CD4-positive, alpha-beta T cell (primary cell): ENCODE results near the gene F8. TPM values are rescaled to one million over a fixed set of nuclear protein-coding genes. Genes with fewer than 3 reads are reported as not detected.

ENCODE experiments used
- ATAC-seq: fragments of 200-7000 bp; cut with Tn5 transposase; one replicate; pipeline ENCODE4 v1.10.0; 2022; ENCODE audit warnings: mild to moderate bottlenecking; ENCODE audit not compliant: poor library complexity
- CTCF ChIA-PET: fragments of 350-600 bp; sonication (Branson Sonifier 250); formaldehyde crosslinking; loops from one replicate; lab custom pipeline; 2021; ENCODE audit warnings: antibody characterized with exemption, inconsistent platforms; lab: Charles Lee
- POLR2A ChIA-PET: fragments of 350-600 bp; sonication (Branson Sonifier 250); formaldehyde crosslinking; loops from one replicate; lab custom pipeline; 2021; ENCODE audit warnings: antibody characterized with exemption, inconsistent platforms; lab: Charles Lee
- DNase-seq, 14 experiments: peaks; one replicate each; pipeline ENCODE4 v3.0.0-alpha.2; 2013 to 2020; ENCODE audit warnings: mixed read lengths in 2 of 14
- H3K27ac ChIP-seq, 2 donors: one replicate each; pipeline versions ENCODE4 v1.5.1 to v1.7.0; 2013; ENCODE audit warnings: low read length in 2 of 2, low read depth in 1 of 2, mild to moderate bottlenecking in 1 of 2
- H3K27me3 ChIP-seq, 2 experiments: 1 replicate in 1 of 2; 2 replicates in 1 of 2; pipeline versions ENCODE4 v1.6.1 to v1.7.0; 2013; ENCODE audit warnings: low read length in 2 of 2, control low read depth in 1 of 2, mild to moderate bottlenecking in 1 of 2, moderate library complexity in 1 of 2; ENCODE audit not compliant: insufficient read depth in 2 of 2, control insufficient read depth in 1 of 2
- H3K36me3 ChIP-seq: one replicate; pipeline ENCODE4 v1.6.1; 2013; ENCODE audit warnings: low read length, control low read depth; ENCODE audit not compliant: insufficient read depth
- H3K4me1 ChIP-seq: one replicate; pipeline ENCODE4 v1.6.1; 2013; ENCODE audit warnings: low read length, control low read depth; ENCODE audit not compliant: insufficient read depth
- H3K4me3 ChIP-seq: one replicate; pipeline ENCODE4 v1.5.1; 2013; ENCODE audit warnings: mild to moderate bottlenecking, low read length, moderate library complexity
- H3K9me3 ChIP-seq, 2 experiments: 1 replicate in 1 of 2; 2 replicates in 1 of 2; pipeline versions ENCODE4 v1.6.1 to v1.7.0; 2013; ENCODE audit warnings: low read length in 2 of 2, mild to moderate bottlenecking in 2 of 2, control low read depth in 1 of 2, moderate library complexity in 1 of 2; ENCODE audit not compliant: control insufficient read depth in 1 of 2, insufficient read depth in 1 of 2
- H3K27ac Mint-ChIP-seq: one replicate; pipeline ENCODE4 v1.8.0; 2020; ENCODE audit warnings: mixed read lengths
- H3K27me3 Mint-ChIP-seq: one replicate; pipeline ENCODE4 v1.8.0; 2021; ENCODE audit warnings: mixed read lengths
- H3K36me3 Mint-ChIP-seq: one replicate; pipeline ENCODE4 v1.8.0; 2021; ENCODE audit warnings: low read depth, mixed read lengths
- H3K4me1 Mint-ChIP-seq: one replicate; pipeline ENCODE4 v1.8.0; 2021; ENCODE audit warnings: low read depth, mixed read lengths
- H3K4me3 Mint-ChIP-seq: one replicate; pipeline ENCODE4 v1.8.0; 2020; ENCODE audit warnings: mild to moderate bottlenecking, mixed read lengths
- H3K9me3 Mint-ChIP-seq: one replicate; pipeline ENCODE4 v1.8.0; 2020; ENCODE audit warnings: mixed read lengths
- intact Hi-C, 2 experiments: fragments of 100-400 bp; cut with DNase I in 1 of 2; cut with micrococcal nuclease in 1 of 2; formaldehyde crosslinking; loops; one replicate each; pipeline versions ENCODE4 v1.15.1 to v1.9.0; 2023 to 2025; cut with DNase I, micrococcal nuclease
- total RNA-seq, 174 experiments: library from RNA in 2 of 174; stranded (reverse) in 2 of 174; gene quantifications; one replicate each; pipeline ENCODE4 v1.2.3 and lab custom pipeline; 2021 to 2026
- TF ChIP-seq, protein P1 (sequence below): fragments of 200-600 bp; IDR thresholded peaks from one replicate; pipeline ENCODE4 v1.8.0; 2022; ENCODE audit warnings: antibody characterized with exemption, mild to moderate bottlenecking

F8 gene
- total RNA-seq, 2 experiments from 2014 or later = 0.66 to 0.67 TPM

DNA sequence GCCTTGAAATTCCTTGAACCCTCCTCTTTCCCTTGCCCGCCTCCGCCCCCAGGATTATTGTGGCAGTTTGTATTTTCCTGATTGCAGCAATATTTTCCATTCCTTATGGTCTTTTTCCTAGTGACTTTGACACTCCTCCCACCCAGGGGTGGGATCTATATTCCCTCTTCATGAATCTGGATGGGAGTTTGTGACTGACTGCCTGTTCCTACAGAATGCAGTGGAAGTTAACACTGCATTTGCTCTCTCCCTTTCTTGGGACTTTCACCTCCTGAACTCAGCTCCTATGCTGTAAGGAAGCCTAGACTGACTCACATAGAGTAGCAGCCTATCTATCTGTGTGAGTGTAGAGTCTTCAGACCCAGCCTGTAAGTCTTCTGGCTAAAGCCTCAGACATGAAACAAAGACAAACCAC, 6.4 kb upstream of the F8 start:
- ChIA-PET POLR2A (no interaction called here), CTCF (no interaction called here)
- peak overlapping the region; percentile 95 for H3K4me3 Mint-ChIP-seq
- peaks cover 8% of the 10 kb centered on the region for H3K4me1 ChIP-seq
- H3K27me3 ChIP-seq = no peaks in the 10 kb centered on the region
- no peaks in the 10 kb centered on the region for H3K9me3 ChIP-seq
- peaks cover 42% of the 10 kb centered on the region for H3K4me1 Mint-ChIP-seq
- intact Hi-C loops = no loop called here
- H3K9me3 Mint-ChIP-seq = no peaks in the 10 kb centered on the region
- no peak overlapping the region for H3K27ac ChIP-seq
- TF ChIP-seq, protein P1, sequence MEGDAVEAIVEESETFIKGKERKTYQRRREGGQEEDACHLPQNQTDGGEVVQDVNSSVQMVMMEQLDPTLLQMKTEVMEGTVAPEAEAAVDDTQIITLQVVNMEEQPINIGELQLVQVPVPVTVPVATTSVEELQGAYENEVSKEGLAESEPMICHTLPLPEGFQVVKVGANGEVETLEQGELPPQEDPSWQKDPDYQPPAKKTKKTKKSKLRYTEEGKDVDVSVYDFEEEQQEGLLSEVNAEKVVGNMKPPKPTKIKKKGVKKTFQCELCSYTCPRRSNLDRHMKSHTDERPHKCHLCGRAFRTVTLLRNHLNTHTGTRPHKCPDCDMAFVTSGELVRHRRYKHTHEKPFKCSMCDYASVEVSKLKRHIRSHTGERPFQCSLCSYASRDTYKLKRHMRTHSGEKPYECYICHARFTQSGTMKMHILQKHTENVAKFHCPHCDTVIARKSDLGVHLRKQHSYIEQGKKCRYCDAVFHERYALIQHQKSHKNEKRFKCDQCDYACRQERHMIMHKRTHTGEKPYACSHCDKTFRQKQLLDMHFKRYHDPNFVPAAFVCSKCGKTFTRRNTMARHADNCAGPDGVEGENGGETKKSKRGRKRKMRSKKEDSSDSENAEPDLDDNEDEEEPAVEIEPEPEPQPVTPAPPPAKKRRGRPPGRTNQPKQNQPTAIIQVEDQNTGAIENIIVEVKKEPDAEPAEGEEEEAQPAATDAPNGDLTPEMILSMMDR = no peak
- no peaks in the 10 kb centered on the region for H3K27me3 Mint-ChIP-seq
- no peak for DNase-seq
- no peak overlapping the region for H3K4me3 ChIP-seq
- H3K36me3 Mint-ChIP-seq = peaks cover 17% of the 10 kb centered on the region
- H3K27ac Mint-ChIP-seq = peak overlapping the region; percentile 98
- no peak for ATAC-seq
- peaks cover 2% of the 10 kb centered on the region for H3K36me3 ChIP-seq

DNA sequence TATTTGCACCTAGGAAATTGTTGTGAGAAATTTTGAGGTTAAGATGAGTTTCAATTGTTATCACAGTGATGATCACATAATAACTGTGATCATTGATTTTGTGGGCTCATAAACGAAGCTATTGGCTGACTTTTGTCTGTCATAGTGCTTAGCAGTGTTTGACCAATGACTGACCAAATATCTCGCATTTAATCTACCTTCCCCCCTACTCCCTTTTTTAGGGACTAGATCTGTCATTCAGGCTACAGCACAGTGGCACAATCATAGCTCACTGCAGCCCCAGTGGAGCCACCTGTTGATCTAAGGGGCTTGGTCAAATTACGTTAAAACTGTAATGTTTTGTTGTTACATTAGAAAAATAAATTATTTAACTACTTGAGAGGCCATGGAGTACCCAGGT, 5.6 kb upstream of the F8 start:
- no peaks in the 10 kb centered on the region for H3K9me3 ChIP-seq
- Mint-ChIP-seq H3K27ac (peak overlapping the region; percentile 98), H3K36me3 (peaks cover 11% of the 10 kb centered on the region), H3K27me3 (no peaks in the 10 kb centered on the region), H3K9me3 (no peaks in the 10 kb centered on the region), H3K4me1 (peaks cover 42% of the 10 kb centered on the region), H3K4me3 (peak overlapping the region; percentile 95)
- POLR2A ChIA-PET = no interaction called here
- CTCF ChIA-PET = no interaction called here
- H3K27ac ChIP-seq = peak overlapping the region in 1 of 2 donors; percentile 94
- DNase-seq (peak in 3 of 14 experiments; percentile 3 to 12 (median 5)), ATAC-seq (no peak)
- intact Hi-C loops = no loop called here
- TF ChIP-seq, protein P1 = no peak
- peaks cover 8% of the 10 kb centered on the region for H3K4me1 ChIP-seq
- H3K27me3 ChIP-seq = no peaks in the 10 kb centered on the region
- peak overlapping the region; percentile 88 for H3K4me3 ChIP-seq
- H3K36me3 ChIP-seq = no peaks in the 10 kb centered on the region

DNA sequence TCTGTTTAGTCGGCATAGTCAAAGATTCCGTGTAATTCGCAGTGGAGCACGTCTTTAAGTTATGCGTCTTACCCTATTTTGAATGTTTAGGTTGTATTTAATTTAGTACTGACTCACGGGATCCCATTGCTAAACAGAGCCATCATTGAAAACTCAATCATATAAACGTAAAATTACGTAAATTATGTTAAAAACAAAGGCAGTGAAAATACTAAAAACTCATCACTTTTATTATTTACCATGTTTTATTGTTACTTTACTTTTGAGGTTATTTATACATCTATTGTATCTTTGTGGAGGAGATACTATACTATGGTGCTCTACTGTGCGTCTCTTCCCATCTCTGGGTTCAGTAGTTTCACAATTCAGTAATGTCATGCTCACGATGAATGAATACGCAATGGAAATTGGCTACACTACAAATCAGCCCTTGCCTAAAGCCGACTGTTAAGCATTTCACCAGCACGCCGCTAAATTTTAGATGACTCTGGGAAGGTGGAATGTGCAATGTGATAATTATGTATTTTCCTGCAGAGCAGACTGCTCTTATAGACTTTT, 5.1 kb upstream of the F8 start:
- no peaks in the 10 kb centered on the region for H3K27me3 ChIP-seq
- peak overlapping the region; percentile 98 for H3K27ac Mint-ChIP-seq
- TF ChIP-seq, protein P1 = no peak
- H3K4me1 Mint-ChIP-seq = peaks cover 42% of the 10 kb centered on the region
- ATAC-seq = no peak
- H3K36me3 ChIP-seq = no peaks in the 10 kb centered on the region
- intact Hi-C loops = loop anchor here (1.0 to 2.0 kb wide), 3 partner anchors 43 to 47 kb away; partner anchors contain the start of genes BRCC3 (in 2 of the 2), CMC4 (in 2 of the 2) and MTCP1 (in 2 of the 2)
- H3K9me3 ChIP-seq = no peaks in the 10 kb centered on the region
- POLR2A ChIA-PET = interaction anchor here (1.0 to 1.4 kb wide), 9 partner anchors 10 to 236 kb away, joined by 4 to 10 read pairs (median 5); partner anchors contain the start of genes BRCC3, RAB39B and VBP1
- peak overlapping the region; percentile 95 for H3K4me3 Mint-ChIP-seq
- H3K27ac ChIP-seq = peak overlapping the region; percentile 88 to 94
- no peaks in the 10 kb centered on the region for H3K27me3 Mint-ChIP-seq
- peak in 3 of 14 experiments; percentile 45 to 50 (median 46) for DNase-seq
- H3K36me3 Mint-ChIP-seq = peaks cover 11% of the 10 kb centered on the region
- H3K9me3 Mint-ChIP-seq = no peaks in the 10 kb centered on the region
- peak overlapping the region; percentile 88 for H3K4me3 ChIP-seq
- peaks cover 8% of the 10 kb centered on the region for H3K4me1 ChIP-seq
- CTCF ChIA-PET = no interaction called here
